ENCODE data around the gene DDX20. TPM values are rescaled to one million over a fixed set of nuclear protein-coding genes. Genes with fewer than 3 reads are reported as not detected.
A peak's percentile ranks its signal among the peaks of the same experiment; 100 is the strongest.

Gene DDX20
- 17.1 and 30.7 TPM in 2 replicates for total RNA-seq

GRCh38 chr1:111755331-111756123, at the start of gene DDX20:
Gene DDX20 (plus strand): TSS chr1:111755901. CDS start chr1:111755925, 24 bp downstream.
- DNase-seq (ENCODE audit: low read depth): peak; percentile 98
- TF ChIP-seq CTCF (IDR thresholded peaks at IDR 0.05; ENCODE audit: insufficient read depth, low read depth, low read length): peak; percentile 75
- H3K4me3 ChIP-seq (ENCODE audit: low read depth, low read length): peak within 1 kb of the TSS; percentile 97

- DNase-seq (ENCODE audit: low read depth): peak; percentile 48
- no peak for TF ChIP-seq CTCF (IDR thresholded peaks at IDR 0.05; ENCODE audit: insufficient read depth, low read depth, low read length)
- H3K4me3 ChIP-seq (ENCODE audit: low read depth, low read length): no peak overlapping the region
These were observed 48.8 kb upstream of the DDX20 start for GRCh38 chr1:111706921-111707320.

- DNase-seq (ENCODE audit: low read depth): peak; percentile 90
- TF ChIP-seq CTCF (IDR thresholded peaks at IDR 0.05; ENCODE audit: insufficient read depth, low read depth, low read length): no peak
- H3K4me3 ChIP-seq (ENCODE audit: low read depth, low read length): no peak overlapping the region
These were observed 47.8 kb upstream of the DDX20 start for GRCh38 chr1:111707906-111708305.

- TF ChIP-seq CTCF (IDR thresholded peaks at IDR 0.05; ENCODE audit: insufficient read depth, low read depth, low read length): no peak
- no peak overlapping the region for H3K4me3 ChIP-seq (ENCODE audit: low read depth, low read length)
- DNase-seq (ENCODE audit: low read depth): no peak
These were observed 45.7 kb upstream of the DDX20 start for GRCh38 chr1:111709986-111710385.

GRCh38 chr1:111716333-111716732, 39.4 kb upstream of the DDX20 start:
- H3K4me3 ChIP-seq (ENCODE audit: low read depth, low read length): no peak overlapping the region
- no peak for TF ChIP-seq CTCF (IDR thresholded peaks at IDR 0.05; ENCODE audit: insufficient read depth, low read depth, low read length)
- no peak for DNase-seq (ENCODE audit: low read depth)

- DNase-seq (ENCODE audit: low read depth): no peak
- no peak overlapping the region for H3K4me3 ChIP-seq (ENCODE audit: low read depth, low read length)
- no peak for TF ChIP-seq CTCF (IDR thresholded peaks at IDR 0.05; ENCODE audit: insufficient read depth, low read depth, low read length)
These were observed 38.3 kb upstream of the DDX20 start for GRCh38 chr1:111717450-111717849.

All from fibroblast of villous mesenchyme (primary cell).